ENCODE data around the gene AIFM1. TPM values are rescaled to one million over a fixed set of nuclear protein-coding genes. Genes with fewer than 3 reads are reported as not detected.

Gene AIFM1
- total and polyA plus RNA-seq, 2 donors (not counting 3 experiments of a cell fraction or from before 2014, with no cell fraction given): 23.7 to 29.7 TPM

DNA sequence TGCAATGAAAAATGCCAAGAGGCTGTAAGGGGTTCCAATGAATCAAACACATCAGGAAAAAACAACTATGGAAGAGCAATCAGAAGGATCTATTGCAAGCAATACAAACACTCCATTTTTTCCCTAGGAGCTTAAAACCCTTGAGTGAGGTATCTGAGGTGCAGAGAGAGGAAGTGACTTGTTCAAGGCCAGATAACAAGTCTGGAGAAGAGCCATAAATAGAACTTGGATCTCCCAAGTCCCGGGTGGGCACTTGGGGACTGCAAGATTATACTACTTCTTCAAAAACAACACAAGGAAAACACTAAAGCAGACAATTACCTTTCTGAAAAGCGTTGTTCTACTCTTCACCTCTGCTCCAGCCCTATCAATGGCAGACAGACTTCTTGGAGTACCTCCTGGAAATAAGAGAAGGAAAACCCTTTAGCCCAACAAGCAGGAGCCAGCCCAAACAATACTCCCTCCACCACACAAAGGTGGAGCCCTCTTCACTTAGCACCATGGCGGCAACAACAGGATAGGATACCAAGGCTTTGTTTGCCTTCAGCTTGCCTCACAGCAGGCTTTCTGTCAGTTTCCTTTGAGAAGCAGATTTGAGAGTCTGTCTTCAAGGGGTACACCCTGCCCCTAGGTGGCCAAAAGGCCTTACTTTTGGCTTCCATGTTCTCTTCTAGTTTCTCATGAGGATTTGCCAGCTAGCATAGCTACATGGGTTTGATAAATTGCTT lies 26.0 kb downstream of the AIFM1 start:
- Histone ChIP-seq H3K4me2 (ENCODE audit: insufficient read depth, low read length) (no peak overlapping the region), H3K36me3 (ENCODE audit: control insufficient read depth in 2 of 2, extremely low read depth in 1 of 2, insufficient read depth in 2 of 2, low read length in 2 of 2) (peaks cover 0 to 6% of the 10 kb centered on the region in 2 experiments), H3K4me1 (ENCODE audit: control insufficient read depth, extremely low read depth, insufficient read depth, low read length) (peaks cover 4% of the 10 kb centered on the region), H3K4me3 (replicated peaks in 1 of 3; ENCODE audit: insufficient read depth in 1 of 3, low read depth in 1 of 3, low read length in 3 of 3) (no peak overlapping the region), H4K20me1 (replicated peaks; ENCODE audit: control insufficient read depth, extremely low read depth, insufficient read depth, low read length) (no peaks in the 10 kb centered on the region), H3K79me2 (ENCODE audit: control insufficient read depth, insufficient read depth, low read length) (no peaks in the 10 kb centered on the region), H3K27me3 (ENCODE audit: control insufficient read depth in 2 of 2, insufficient read depth in 2 of 2, low read length in 2 of 2) (no peaks in the 10 kb centered on the region), H3K9me1 (replicated peaks; ENCODE audit: control insufficient read depth, extremely low read depth, insufficient read depth, low read length) (no peaks in the 10 kb centered on the region), H3K9ac (replicated peaks; ENCODE audit: extremely low read depth, insufficient read depth, low read length) (no peak overlapping the region), H3K9me3 (replicated peaks; ENCODE audit: control insufficient read depth, insufficient read depth, low read length) (no peaks in the 10 kb centered on the region), H2AFZ (ENCODE audit: low read depth, low read length) (no peak overlapping the region), H3K27ac (ENCODE audit: insufficient read depth, low read depth, low read length) (no peak overlapping the region)
- DNase-seq (ENCODE audit: low read depth, low spot score) (peak; percentile 29), FAIRE-seq (peak; percentile 60)
- ChIA-PET CTCF (interaction anchor here (1.4 to 2.0 kb wide), 2 partner anchors 34 to 60 kb away, joined by 3 to 7 read pairs; no protein-coding TSS in a partner anchor), POLR2A (no interaction called here)
- dilution Hi-C loops (cut with MboI; ENCODE audit: extremely low pct_ligation_motif_present, low sequenced_read_pairs) (no loop called here), intact Hi-C loops (cut with micrococcal nuclease) (loop anchor here (5.0 kb wide), 1 partner anchor 53 kb away; no protein-coding TSS in a partner anchor)
- BruUV-seq (replicated peaks): no TSS peak
- TF ChIP-seq GATA2 (IDR thresholded peaks at IDR 0.05; ENCODE audit: insufficient read depth, insufficient read length, low read depth, low read length) (peak; percentile 16), FOS (IDR thresholded peaks at IDR 0.05; ENCODE audit: borderline replicate concordance, insufficient read depth, low read length) (no peak)
- TF ChIP-seq, protein P1, sequence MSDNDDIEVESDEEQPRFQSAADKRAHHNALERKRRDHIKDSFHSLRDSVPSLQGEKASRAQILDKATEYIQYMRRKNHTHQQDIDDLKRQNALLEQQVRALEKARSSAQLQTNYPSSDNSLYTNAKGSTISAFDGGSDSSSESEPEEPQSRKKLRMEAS (IDR thresholded peaks at IDR 0.05; ENCODE audit: insufficient read depth, insufficient read length): no peak

DNA sequence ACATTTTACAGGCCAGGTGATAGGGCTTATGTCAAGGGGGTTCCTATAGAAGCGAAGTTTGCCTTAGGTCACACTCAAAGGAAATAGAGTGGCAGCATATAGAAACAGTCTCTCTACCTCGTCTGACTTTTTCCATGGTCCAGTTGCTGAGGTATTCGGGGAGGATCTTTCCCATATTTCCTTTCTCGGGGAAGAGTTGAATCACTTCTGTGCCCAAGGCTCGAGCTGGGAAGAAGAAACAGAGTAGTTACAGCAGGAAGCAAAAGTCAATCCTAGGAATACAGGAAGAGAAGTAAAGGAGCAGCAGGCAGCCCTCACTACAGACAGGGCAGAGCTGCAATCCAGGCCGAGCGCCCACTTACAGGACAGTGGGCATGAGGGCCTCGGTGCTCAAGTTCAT lies 28.7 kb downstream of the AIFM1 start:
- no peak overlapping the region for H3K4me3 ChIP-seq (replicated peaks in 1 of 3; ENCODE audit: insufficient read depth in 1 of 3, low read depth in 1 of 3, low read length in 3 of 3)
- no peak overlapping the region for H3K9ac ChIP-seq (replicated peaks; ENCODE audit: extremely low read depth, insufficient read depth, low read length)
- TF ChIP-seq, protein P2, sequence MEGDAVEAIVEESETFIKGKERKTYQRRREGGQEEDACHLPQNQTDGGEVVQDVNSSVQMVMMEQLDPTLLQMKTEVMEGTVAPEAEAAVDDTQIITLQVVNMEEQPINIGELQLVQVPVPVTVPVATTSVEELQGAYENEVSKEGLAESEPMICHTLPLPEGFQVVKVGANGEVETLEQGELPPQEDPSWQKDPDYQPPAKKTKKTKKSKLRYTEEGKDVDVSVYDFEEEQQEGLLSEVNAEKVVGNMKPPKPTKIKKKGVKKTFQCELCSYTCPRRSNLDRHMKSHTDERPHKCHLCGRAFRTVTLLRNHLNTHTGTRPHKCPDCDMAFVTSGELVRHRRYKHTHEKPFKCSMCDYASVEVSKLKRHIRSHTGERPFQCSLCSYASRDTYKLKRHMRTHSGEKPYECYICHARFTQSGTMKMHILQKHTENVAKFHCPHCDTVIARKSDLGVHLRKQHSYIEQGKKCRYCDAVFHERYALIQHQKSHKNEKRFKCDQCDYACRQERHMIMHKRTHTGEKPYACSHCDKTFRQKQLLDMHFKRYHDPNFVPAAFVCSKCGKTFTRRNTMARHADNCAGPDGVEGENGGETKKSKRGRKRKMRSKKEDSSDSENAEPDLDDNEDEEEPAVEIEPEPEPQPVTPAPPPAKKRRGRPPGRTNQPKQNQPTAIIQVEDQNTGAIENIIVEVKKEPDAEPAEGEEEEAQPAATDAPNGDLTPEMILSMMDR (IDR thresholded peaks at IDR 0.05; ENCODE audit: extremely low read depth in 1 of 2, insufficient read depth in 1 of 2, low read depth in 1 of 2, low read length in 2 of 2): no peak
- TF ChIP-seq JUN (IDR thresholded peaks at IDR 0.05; ENCODE audit: borderline replicate concordance, insufficient read depth, insufficient read length, low read depth): no peak
- no peak for TF ChIP-seq GATA2 (IDR thresholded peaks at IDR 0.05; ENCODE audit: insufficient read depth, insufficient read length, low read depth, low read length)
- no peak for TF ChIP-seq EZH2 (IDR thresholded peaks at IDR 0.05; ENCODE audit: borderline replicate concordance, low read depth, low read length, severe bottlenecking)
- no peak for TF ChIP-seq MYC (IDR thresholded peaks at IDR 0.05; ENCODE audit: low read depth, low read length)
- TF ChIP-seq FOS (IDR thresholded peaks at IDR 0.05; ENCODE audit: borderline replicate concordance, insufficient read depth, low read length): no peak
- TF ChIP-seq, protein P1 (IDR thresholded peaks at IDR 0.05; ENCODE audit: insufficient read depth, insufficient read length): no peak
- TF ChIP-seq POLR2AphosphoS5 (IDR thresholded peaks at IDR 0.05; ENCODE audit: insufficient read depth, low read depth, low read length): no peak
- no peak for TF ChIP-seq POLR2A (IDR thresholded peaks at IDR 0.05; ENCODE audit: low read depth, low read length)
- BruUV-seq (replicated peaks): no TSS peak
- ChIA-PET CTCF (interaction anchor here (1.3 kb wide), 2 partner anchors 57 to 77 kb away, joined by 3 to 5 read pairs; no protein-coding TSS in a partner anchor), POLR2A (interaction anchor here (1.0 kb wide), 1 partner anchor 15 kb away, joined by 3 read pairs; no protein-coding TSS in a partner anchor)
- H3K4me2 ChIP-seq (ENCODE audit: insufficient read depth, low read length): no peak overlapping the region
- no peaks in the 10 kb centered on the region for H3K9me1 ChIP-seq (replicated peaks; ENCODE audit: control insufficient read depth, extremely low read depth, insufficient read depth, low read length)
- dilution Hi-C loops (cut with MboI; ENCODE audit: extremely low pct_ligation_motif_present, low sequenced_read_pairs) (no loop called here), intact Hi-C loops (cut with micrococcal nuclease) (loop anchor here (5.0 kb wide), 1 partner anchor 55 kb away; no protein-coding TSS in a partner anchor)
- DNase-seq (ENCODE audit: low read depth, low spot score) (no peak), FAIRE-seq (no peak)
- no peaks in the 10 kb centered on the region for H3K27me3 ChIP-seq (ENCODE audit: control insufficient read depth in 2 of 2, insufficient read depth in 2 of 2, low read length in 2 of 2)
- no peak overlapping the region for H2AFZ ChIP-seq (ENCODE audit: low read depth, low read length)
- H3K9me3 ChIP-seq (replicated peaks; ENCODE audit: control insufficient read depth, insufficient read depth, low read length): no peaks in the 10 kb centered on the region
- H3K27ac ChIP-seq (ENCODE audit: insufficient read depth, low read depth, low read length): no peak overlapping the region
- peaks cover 0 to 4% of the 10 kb centered on the region in 2 experiments for H3K36me3 ChIP-seq (ENCODE audit: control insufficient read depth in 2 of 2, extremely low read depth in 1 of 2, insufficient read depth in 2 of 2, low read length in 2 of 2)
- H4K20me1 ChIP-seq (replicated peaks; ENCODE audit: control insufficient read depth, extremely low read depth, insufficient read depth, low read length): no peaks in the 10 kb centered on the region
- H3K4me1 ChIP-seq (ENCODE audit: control insufficient read depth, extremely low read depth, insufficient read depth, low read length): peaks cover 4% of the 10 kb centered on the region
- H3K79me2 ChIP-seq (ENCODE audit: control insufficient read depth, insufficient read depth, low read length): no peaks in the 10 kb centered on the region

Measured in endothelial cell of umbilical vein (primary cell).